ENCODE data around the gene ASB5. TPM values are rescaled to one million over a fixed set of nuclear protein-coding genes. Genes with fewer than 3 reads are reported as not detected.

The ASB5 gene
- total RNA-seq, 6 experiments from 2014 or later = 0.14 to 0.21 (median 0.17) TPM; not detected in 3

DNA sequence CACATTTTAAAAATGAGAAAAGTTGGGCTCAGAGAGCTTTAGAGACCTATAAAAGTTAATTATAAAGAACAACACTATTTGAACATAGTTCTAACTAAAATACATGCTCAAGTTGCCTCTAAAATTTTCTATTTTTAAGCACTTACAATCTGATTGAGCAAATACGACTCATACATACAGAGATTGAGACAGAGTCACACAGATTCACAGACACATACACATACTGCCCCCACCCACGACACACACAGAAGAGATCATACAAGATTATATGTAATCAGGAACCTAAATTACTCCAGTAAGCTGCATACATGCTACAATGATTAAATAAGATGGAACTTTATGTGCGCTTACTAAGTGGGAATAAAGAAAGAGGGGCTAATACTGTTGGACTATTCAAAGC, 2.7 kb upstream of the ASB5 start:
- Mint-ChIP-seq H3K27ac (peak overlapping the region; percentile 89), H3K36me3 (ENCODE audit: low read depth) (no peaks in the 10 kb centered on the region), H3K4me1 (ENCODE audit: low read depth) (peaks cover 69% of the 10 kb centered on the region), H3K27me3 (ENCODE audit: insufficient read depth) (no peaks in the 10 kb centered on the region), H3K9me3 (no peaks in the 10 kb centered on the region), H3K4me3 (peak overlapping the region; percentile 81)
- TF ChIP-seq, protein P1, sequence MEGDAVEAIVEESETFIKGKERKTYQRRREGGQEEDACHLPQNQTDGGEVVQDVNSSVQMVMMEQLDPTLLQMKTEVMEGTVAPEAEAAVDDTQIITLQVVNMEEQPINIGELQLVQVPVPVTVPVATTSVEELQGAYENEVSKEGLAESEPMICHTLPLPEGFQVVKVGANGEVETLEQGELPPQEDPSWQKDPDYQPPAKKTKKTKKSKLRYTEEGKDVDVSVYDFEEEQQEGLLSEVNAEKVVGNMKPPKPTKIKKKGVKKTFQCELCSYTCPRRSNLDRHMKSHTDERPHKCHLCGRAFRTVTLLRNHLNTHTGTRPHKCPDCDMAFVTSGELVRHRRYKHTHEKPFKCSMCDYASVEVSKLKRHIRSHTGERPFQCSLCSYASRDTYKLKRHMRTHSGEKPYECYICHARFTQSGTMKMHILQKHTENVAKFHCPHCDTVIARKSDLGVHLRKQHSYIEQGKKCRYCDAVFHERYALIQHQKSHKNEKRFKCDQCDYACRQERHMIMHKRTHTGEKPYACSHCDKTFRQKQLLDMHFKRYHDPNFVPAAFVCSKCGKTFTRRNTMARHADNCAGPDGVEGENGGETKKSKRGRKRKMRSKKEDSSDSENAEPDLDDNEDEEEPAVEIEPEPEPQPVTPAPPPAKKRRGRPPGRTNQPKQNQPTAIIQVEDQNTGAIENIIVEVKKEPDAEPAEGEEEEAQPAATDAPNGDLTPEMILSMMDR (IDR thresholded peaks at IDR 0.05) = no peak
- no peak for DNase-seq

GRCh38 chr4:176270669-176271068, 1.6 kb upstream of the ASB5 start:
- Mint-ChIP-seq H3K27ac (peak overlapping the region; percentile 89), H3K4me1 (ENCODE audit: low read depth) (peaks cover 70% of the 10 kb centered on the region), H3K9me3 (no peaks in the 10 kb centered on the region), H3K27me3 (ENCODE audit: insufficient read depth) (no peaks in the 10 kb centered on the region), H3K36me3 (ENCODE audit: low read depth) (no peaks in the 10 kb centered on the region), H3K4me3 (peak overlapping the region; percentile 81)
- TF ChIP-seq, protein P1 (IDR thresholded peaks at IDR 0.05) = no peak
- peak; percentile 99 for DNase-seq

DNA sequence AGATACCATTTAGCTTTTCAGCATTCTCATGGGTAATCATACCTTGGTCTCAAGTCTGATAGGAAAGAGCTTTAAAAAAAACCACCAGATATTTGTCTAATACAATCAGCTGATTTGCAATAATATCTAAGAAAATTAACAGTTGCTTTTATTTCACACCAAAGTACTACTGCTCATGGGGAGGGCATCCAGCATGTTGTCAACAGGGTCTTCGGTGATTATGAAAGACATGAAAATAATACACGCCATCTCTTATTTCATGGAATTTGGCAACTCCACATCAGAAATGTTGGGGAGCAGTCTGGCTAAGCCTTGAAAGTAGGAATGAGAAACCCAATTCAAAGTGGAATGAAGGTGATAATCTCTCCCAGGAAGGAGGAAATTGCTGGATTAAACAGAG, 3.0 kb downstream of the ASB5 start:
- peak overlapping the region; percentile 38; the same call in 1 of the 2 replicates for H3K27ac Mint-ChIP-seq
- no peak for DNase-seq
- H3K4me1 Mint-ChIP-seq (ENCODE audit: low read depth) = peaks cover 42% of the 10 kb centered on the region
- no peaks in the 10 kb centered on the region; the same call in 1 of the 2 replicates for H3K27me3 Mint-ChIP-seq (ENCODE audit: insufficient read depth)
- no peaks in the 10 kb centered on the region; the same call in 1 of the 2 replicates for H3K36me3 Mint-ChIP-seq (ENCODE audit: low read depth)
- H3K9me3 Mint-ChIP-seq = no peaks in the 10 kb centered on the region
- TF ChIP-seq, protein P1 (IDR thresholded peaks at IDR 0.05) = no peak
- H3K4me3 Mint-ChIP-seq = no peak overlapping the region

GRCh38 chr4:176262243-176262642, 6.8 kb downstream of the ASB5 start:
- Mint-ChIP-seq H3K4me3 (no peak overlapping the region), H3K27me3 (ENCODE audit: insufficient read depth) (no peaks in the 10 kb centered on the region; the same call in 1 of the 2 replicates), H3K27ac (no peak overlapping the region), H3K36me3 (ENCODE audit: low read depth) (no peaks in the 10 kb centered on the region; the same call in 1 of the 2 replicates), H3K9me3 (no peaks in the 10 kb centered on the region), H3K4me1 (ENCODE audit: low read depth) (peaks cover 49% of the 10 kb centered on the region)
- no peak for DNase-seq
- TF ChIP-seq, protein P1 (IDR thresholded peaks at IDR 0.05) = no peak

DNA sequence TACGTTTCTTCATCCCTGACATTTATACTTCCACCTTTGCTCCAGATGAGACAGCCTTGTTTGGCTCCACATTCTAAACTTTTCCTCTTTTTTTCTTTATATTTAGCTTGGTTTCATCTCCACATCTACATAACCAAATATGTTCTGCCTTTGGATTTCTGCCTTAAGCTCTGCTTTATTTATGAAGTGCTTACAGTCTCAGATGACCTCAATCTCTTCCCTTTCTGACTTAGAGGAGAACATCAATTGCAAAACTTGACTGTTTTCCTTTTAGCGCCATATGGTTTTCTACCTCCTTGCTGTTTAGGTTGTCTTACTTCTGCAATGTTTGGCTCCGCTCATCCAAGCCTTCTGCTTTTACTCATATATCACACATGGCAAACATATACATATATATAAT, 7.5 kb downstream of the ASB5 start:
- TF ChIP-seq, protein P1 (IDR thresholded peaks at IDR 0.05) = no peak
- DNase-seq = no peak
- no peaks in the 10 kb centered on the region; the same call in 1 of the 2 replicates for H3K27me3 Mint-ChIP-seq (ENCODE audit: insufficient read depth)
- H3K36me3 Mint-ChIP-seq (ENCODE audit: low read depth) = no peaks in the 10 kb centered on the region; the same call in 1 of the 2 replicates
- H3K4me1 Mint-ChIP-seq (ENCODE audit: low read depth) = peaks cover 57% of the 10 kb centered on the region
- no peak overlapping the region for H3K4me3 Mint-ChIP-seq
- H3K9me3 Mint-ChIP-seq = no peaks in the 10 kb centered on the region
- no peak overlapping the region for H3K27ac Mint-ChIP-seq

Measured in HFFc6 (cell line).